HG03060 (cell line): Measurements from ENCODE around the gene EZH2.

Experiments used
- ATAC-seq: cut with Tn5 transposase; IDR thresholded peaks from one replicate; pipeline ENCODE4 v1.9.1; 2021; ENCODE audit warnings: low read depth, moderate number of reproducible peaks; ENCODE audit not compliant: unreplicated experiment

The EZH2 gene

GRCh38 chr7:148884049-148884298, at the start of gene EZH2:
EZH2 (minus strand) TSS chr7:148884291; CDS start chr7:148847298, 36,993 bp downstream.
- ATAC-seq, result no peak

- ATAC-seq, result no peak
Observed at GRCh38 chr7:148931470-148931869, 47.4 kb upstream of the EZH2 start.

GRCh38 chr7:148930335-148930734, 46.2 kb upstream of the EZH2 start:
- ATAC-seq, result no peak

- no peak for ATAC-seq
Observed at GRCh38 chr7:148929176-148929575, 45.1 kb upstream of the EZH2 start.

- ATAC-seq, result no peak
Observed at GRCh38 chr7:148927123-148928045, 43.3 kb upstream of the EZH2 start.

- ATAC-seq, result no peak
Observed at GRCh38 chr7:148925836-148926235, 41.7 kb upstream of the EZH2 start.

GRCh38 chr7:148924011-148924410, 39.9 kb upstream of the EZH2 start:
- ATAC-seq, result no peak

- ATAC-seq, result no peak
Observed at GRCh38 chr7:148921806-148922205, 37.7 kb upstream of the EZH2 start.

GRCh38 chr7:148921189-148921588, 37.1 kb upstream of the EZH2 start:
- ATAC-seq, result no peak

- ATAC-seq, result no peak
Observed at GRCh38 chr7:148919859-148920258, 35.8 kb upstream of the EZH2 start.

GRCh38 chr7:148918058-148918596, 34.0 kb upstream of the EZH2 start:
- no peak for ATAC-seq

- no peak for ATAC-seq
Observed at GRCh38 chr7:148916186-148916585, 32.1 kb upstream of the EZH2 start.

- no peak for ATAC-seq
Observed at GRCh38 chr7:148915211-148915610, 31.1 kb upstream of the EZH2 start.

GRCh38 chr7:148914208-148914777, 30.2 kb upstream of the EZH2 start:
- peak; percentile 40 for ATAC-seq

GRCh38 chr7:148912758-148913541, 28.9 kb upstream of the EZH2 start:
- peak; percentile 50 for ATAC-seq

- no peak for ATAC-seq
Observed at GRCh38 chr7:148912151-148912550, 28.1 kb upstream of the EZH2 start.

GRCh38 chr7:148911626-148912025, 27.5 kb upstream of the EZH2 start:
- no peak for ATAC-seq

- ATAC-seq, result no peak
Observed at GRCh38 chr7:148909568-148909967, 25.5 kb upstream of the EZH2 start.

GRCh38 chr7:148906707-148907498, 22.8 kb upstream of the EZH2 start:
- no peak for ATAC-seq

- ATAC-seq, result no peak
Observed at GRCh38 chr7:148905093-148905666, 21.1 kb upstream of the EZH2 start.
